Measurements from ENCODE around the gene SGMS1. TPM values are rescaled to one million over a fixed set of nuclear protein-coding genes. Genes with fewer than 3 reads are reported as not detected.

The SGMS1 gene
- total RNA-seq, 3 donors from 2014 or later (not counting 1 experiment from before 2014, with no cell fraction given), result 24.5 to 32.7 (median 30.4) TPM

GRCh38 chr10:50593523-50594376 lies 30.0 kb downstream of the SGMS1 start:
- no peak for TF ChIP-seq CTCF (IDR thresholded peaks at IDR 0.05)
- H3K27me3 ChIP-seq (ENCODE audit: control insufficient read depth, insufficient read depth, low read length), result no peaks in the 10 kb centered on the region
- intact Hi-C loops (cut with micrococcal nuclease), result no loop called here
- no peaks in the 10 kb centered on the region for H3K9me3 ChIP-seq (ENCODE audit: control insufficient read depth, insufficient read depth, low read length)
- no peak overlapping the region for H3K27ac ChIP-seq (ENCODE audit: low read length)
- Mint-ChIP-seq H3K9me3 (no peaks in the 10 kb centered on the region), H3K36me3 (no peaks in the 10 kb centered on the region), H3K27me3 (ENCODE audit: low read depth in 2 of 2) (no peaks in the 10 kb centered on the region), H3K4me1 (peaks cover 16 to 36% of the 10 kb centered on the region in 2 donors), H3K4me3 (no peak overlapping the region), H3K27ac (no peak overlapping the region)
- H3K4me3 ChIP-seq (ENCODE audit: low read length), result no peak overlapping the region
- no peak for ATAC-seq
- no peak for DNase-seq
- H3K4me1 ChIP-seq (ENCODE audit: control insufficient read depth, insufficient read depth, low read length), result no peaks in the 10 kb centered on the region
- H3K36me3 ChIP-seq (ENCODE audit: control insufficient read depth, insufficient read depth, low read length), result peaks cover 9% of the 10 kb centered on the region
- WGBS (ENCODE audit: insufficient coverage), result 94% methylated on average over 6 of the region's 6 CpGs

- intact Hi-C loops (cut with micrococcal nuclease), result no loop called here
- no peaks in the 10 kb centered on the region for H3K27me3 Mint-ChIP-seq (ENCODE audit: low read depth in 2 of 2)
- 93% methylated on average over 6 of the region's 7 CpGs for WGBS (ENCODE audit: insufficient coverage)
- Histone ChIP-seq H3K4me3 (ENCODE audit: low read length) (no peak overlapping the region), H3K27me3 (ENCODE audit: control insufficient read depth, insufficient read depth, low read length) (no peaks in the 10 kb centered on the region), H3K36me3 (ENCODE audit: control insufficient read depth, insufficient read depth, low read length) (peaks cover 13% of the 10 kb centered on the region), H3K27ac (ENCODE audit: low read length) (no peak overlapping the region), H3K4me1 (ENCODE audit: control insufficient read depth, insufficient read depth, low read length) (no peaks in the 10 kb centered on the region), H3K9me3 (ENCODE audit: control insufficient read depth, insufficient read depth, low read length) (no peaks in the 10 kb centered on the region)
- peaks cover 20 to 32% of the 10 kb centered on the region in 2 donors for H3K4me1 Mint-ChIP-seq
- TF ChIP-seq CTCF (IDR thresholded peaks at IDR 0.05), result no peak
- no peaks in the 10 kb centered on the region for H3K9me3 Mint-ChIP-seq
- no peak for DNase-seq
- H3K27ac Mint-ChIP-seq, result no peak overlapping the region
- ATAC-seq, result no peak
- no peak overlapping the region for H3K4me3 Mint-ChIP-seq
- H3K36me3 Mint-ChIP-seq, result peaks cover 4% of the 10 kb centered on the region
These were observed 30.8 kb downstream of the SGMS1 start for GRCh38 chr10:50592961-50593418.

GRCh38 chr10:50590935-50591334 lies 32.8 kb downstream of the SGMS1 start:
- Histone ChIP-seq H3K36me3 (ENCODE audit: control insufficient read depth, insufficient read depth, low read length) (peaks cover 18% of the 10 kb centered on the region), H3K9me3 (ENCODE audit: control insufficient read depth, insufficient read depth, low read length) (no peaks in the 10 kb centered on the region), H3K27me3 (ENCODE audit: control insufficient read depth, insufficient read depth, low read length) (no peaks in the 10 kb centered on the region), H3K27ac (ENCODE audit: low read length) (no peak overlapping the region), H3K4me1 (ENCODE audit: control insufficient read depth, insufficient read depth, low read length) (no peaks in the 10 kb centered on the region), H3K4me3 (ENCODE audit: low read length) (no peak overlapping the region)
- 94% methylated on average over 4 of the region's 4 CpGs for WGBS (ENCODE audit: insufficient coverage)
- peaks cover 8% of the 10 kb centered on the region for H3K36me3 Mint-ChIP-seq
- no peak overlapping the region for H3K4me3 Mint-ChIP-seq
- TF ChIP-seq CTCF (IDR thresholded peaks at IDR 0.05), result no peak
- no peak for DNase-seq
- H3K4me1 Mint-ChIP-seq, result peaks cover 28 to 32% of the 10 kb centered on the region in 2 donors
- H3K9me3 Mint-ChIP-seq, result no peaks in the 10 kb centered on the region
- intact Hi-C loops (cut with micrococcal nuclease), result no loop called here
- no peaks in the 10 kb centered on the region for H3K27me3 Mint-ChIP-seq (ENCODE audit: low read depth in 2 of 2)
- no peak for ATAC-seq
- peak overlapping the region in 1 of 2 donors; percentile 38 for H3K27ac Mint-ChIP-seq
